Hepatocyte (in vitro differentiated cells): ENCODE data around the gene ADIG. TPM values are rescaled to one million over a fixed set of nuclear protein-coding genes. Genes with fewer than 3 reads are reported as not detected.
"Not testable (repeated sequence)": the region's sequence is repeated elsewhere in the genome, so short reads cannot be mapped to it uniquely, and the experiment has no call there.

Experiments
- DNase-seq: peaks from one replicate; pipeline ENCODE4 v3.0.0-alpha.2; 2016; ENCODE audit warnings: low spot score
- H2AFZ ChIP-seq: fragments of 200-600 bp; sonication (generic); 2 replicates; pipeline ENCODE4 v1.6.0; 2016; ENCODE audit warnings: antibody characterized with exemption, mild to moderate bottlenecking
- H3K27ac ChIP-seq: fragments of 200-600 bp; sonication (generic); 2 replicates; pipeline ENCODE4 v1.5.1; 2016; ENCODE audit warnings: mild to moderate bottlenecking
- H3K27me3 ChIP-seq: fragments of 200-600 bp; sonication (generic); 2 replicates; pipeline ENCODE4 v1.6.1; 2016
- H3K36me3 ChIP-seq: fragments of 200-600 bp; sonication (generic); replicated peaks from 2 replicates; pipeline ENCODE4 v1.5.1; 2016; ENCODE audit warnings: low read depth; ENCODE audit not compliant: insufficient read depth
- H3K4me1 ChIP-seq: fragments of 200-600 bp; sonication (generic); 2 replicates; pipeline ENCODE4 v1.5.1; 2016; ENCODE audit warnings: mild to moderate bottlenecking, moderate library complexity; ENCODE audit not compliant: insufficient read depth
- H3K4me2 ChIP-seq: fragments of 200-600 bp; sonication (generic); 2 replicates; pipeline ENCODE4 v1.6.0; 2016
- H3K4me3 ChIP-seq: fragments of 200-600 bp; sonication (generic); 2 replicates; pipeline ENCODE4 v1.5.1; 2016; ENCODE audit warnings: mild to moderate bottlenecking
- H3K79me2 ChIP-seq: fragments of 200-600 bp; sonication (generic); 2 replicates; pipeline ENCODE4 v1.6.0; 2017; ENCODE audit warnings: mild to moderate bottlenecking
- H3K9me2 ChIP-seq: fragments of 200-600 bp; sonication (generic); replicated peaks from 2 replicates; pipeline ENCODE4 v1.6.0; 2017; ENCODE audit warnings: mild to moderate bottlenecking; ENCODE audit not compliant: insufficient read depth
- H3K9me3 ChIP-seq: fragments of 200-600 bp; sonication (generic); 2 replicates; pipeline ENCODE4 v1.5.1; 2016; ENCODE audit warnings: low read depth, mild to moderate bottlenecking
- H4K20me1 ChIP-seq: fragments of 200-600 bp; sonication (generic); 2 replicates; pipeline ENCODE4 v1.6.0; 2016; ENCODE audit warnings: mild to moderate bottlenecking; ENCODE audit not compliant: insufficient read depth, poor library complexity, severe bottlenecking
- EZH2 ChIP-seq: fragments of 200-600 bp; sonication (generic); IDR thresholded peaks from 2 replicates; pipeline ENCODE4 v1.6.1; 2016; ENCODE audit warnings: antibody characterized with exemption, mild to moderate bottlenecking, borderline replicate concordance
- EZH2phosphoT487 ChIP-seq: fragments of 200-600 bp; sonication (generic); IDR thresholded peaks from one replicate; pipeline ENCODE4 v1.6.1; 2018; ENCODE audit warnings: antibody characterized with exemption, mild to moderate bottlenecking, low read depth, moderate library complexity; ENCODE audit not compliant: unreplicated experiment, severe bottlenecking
- WGBS: methylation state at CpG from one replicate; pipeline ENCODE4 v1.1.6; 2016; ENCODE audit warnings: low lambda C conversion rate; ENCODE audit errors: missing lambda C conversion rate; 5-methylcytosine and 5-hydroxymethylcytosine counted together
- polyA plus RNA-seq: library from polyadenylated mRNA; unstranded; fragments of >200 nt; fragmentation: Nextera tagmentation; extraction: Ambion mirVana; gene quantifications from 2 replicates; pipeline ENCODE4 v1.2.1, GENCODE V29; 2016
- total RNA-seq: library from RNA; depleted of rRNA; stranded (reverse); fragments of >200 nt; gene quantifications from 2 replicates; pipeline ENCODE4 v1.2.3, GENCODE V29; 2014
- TF ChIP-seq, protein P1 (sequence below): fragments of 200-600 bp; sonication (generic); IDR thresholded peaks from 2 replicates; pipeline ENCODE4 v1.5.1; 2016; ENCODE audit warnings: antibody characterized with exemption, mild to moderate bottlenecking; ENCODE audit not compliant: poor library complexity

The ADIG gene
- total and polyA plus RNA-seq, 2 experiments from 2014 or later, result not detected

DNA sequence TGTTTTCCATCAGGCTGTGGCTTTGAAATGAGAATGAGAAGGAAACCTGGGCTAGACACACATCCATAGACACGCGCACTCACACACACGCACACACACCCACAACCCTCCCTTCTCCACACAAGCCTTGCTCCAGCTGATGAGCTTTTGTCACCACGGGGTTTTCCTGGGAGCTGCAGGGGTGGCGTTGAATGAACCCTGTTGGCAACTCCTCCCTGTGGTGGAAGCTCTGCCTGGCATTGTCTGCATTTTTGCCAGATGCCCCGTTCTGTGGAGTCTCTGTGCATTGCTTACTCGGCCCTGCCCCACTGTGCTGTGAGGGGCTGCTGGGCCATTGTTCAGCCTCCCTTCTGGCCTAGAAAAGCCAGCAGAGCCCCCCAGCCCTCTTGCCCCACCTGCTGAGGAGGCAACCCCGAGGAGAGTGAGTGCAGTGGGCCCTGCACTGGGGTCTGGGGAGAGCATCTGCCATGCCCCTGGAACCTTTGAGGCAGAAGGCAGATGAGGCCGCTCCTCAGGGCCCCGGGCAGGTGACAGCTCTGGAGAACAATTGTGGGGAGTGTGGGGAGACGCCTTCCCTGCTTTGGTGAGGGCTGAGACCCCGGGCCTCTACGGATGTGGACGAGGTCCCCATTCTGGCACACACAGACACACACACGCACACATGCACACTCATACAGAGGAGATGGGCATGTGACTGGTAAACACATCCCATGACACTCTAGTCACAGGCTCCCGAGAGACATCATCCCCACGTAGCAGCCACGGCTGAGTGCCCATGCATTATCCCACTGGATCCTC is 9.9 kb downstream of the ADIG start:
- H3K79me2 ChIP-seq, result no peaks in the 10 kb centered on the region
- H3K4me2 ChIP-seq, result no peak overlapping the region
- 93% methylated on average over 18 of the region's 18 CpGs for WGBS
- TF ChIP-seq EZH2phosphoT487 (no peak), EZH2 (no peak)
- TF ChIP-seq, protein P1, sequence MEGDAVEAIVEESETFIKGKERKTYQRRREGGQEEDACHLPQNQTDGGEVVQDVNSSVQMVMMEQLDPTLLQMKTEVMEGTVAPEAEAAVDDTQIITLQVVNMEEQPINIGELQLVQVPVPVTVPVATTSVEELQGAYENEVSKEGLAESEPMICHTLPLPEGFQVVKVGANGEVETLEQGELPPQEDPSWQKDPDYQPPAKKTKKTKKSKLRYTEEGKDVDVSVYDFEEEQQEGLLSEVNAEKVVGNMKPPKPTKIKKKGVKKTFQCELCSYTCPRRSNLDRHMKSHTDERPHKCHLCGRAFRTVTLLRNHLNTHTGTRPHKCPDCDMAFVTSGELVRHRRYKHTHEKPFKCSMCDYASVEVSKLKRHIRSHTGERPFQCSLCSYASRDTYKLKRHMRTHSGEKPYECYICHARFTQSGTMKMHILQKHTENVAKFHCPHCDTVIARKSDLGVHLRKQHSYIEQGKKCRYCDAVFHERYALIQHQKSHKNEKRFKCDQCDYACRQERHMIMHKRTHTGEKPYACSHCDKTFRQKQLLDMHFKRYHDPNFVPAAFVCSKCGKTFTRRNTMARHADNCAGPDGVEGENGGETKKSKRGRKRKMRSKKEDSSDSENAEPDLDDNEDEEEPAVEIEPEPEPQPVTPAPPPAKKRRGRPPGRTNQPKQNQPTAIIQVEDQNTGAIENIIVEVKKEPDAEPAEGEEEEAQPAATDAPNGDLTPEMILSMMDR, result no peak
- no peaks in the 10 kb centered on the region for H3K9me2 ChIP-seq
- no peaks in the 10 kb centered on the region for H4K20me1 ChIP-seq
- H3K36me3 ChIP-seq, result no peaks in the 10 kb centered on the region
- no peak overlapping the region for H3K4me3 ChIP-seq
- H3K27me3 ChIP-seq, result no peaks in the 10 kb centered on the region
- H2AFZ ChIP-seq, result no peak overlapping the region
- H3K4me1 ChIP-seq, result no peaks in the 10 kb centered on the region
- DNase-seq, result no peak
- no peak overlapping the region for H3K27ac ChIP-seq
- H3K9me3 ChIP-seq, result no peaks in the 10 kb centered on the region

DNA sequence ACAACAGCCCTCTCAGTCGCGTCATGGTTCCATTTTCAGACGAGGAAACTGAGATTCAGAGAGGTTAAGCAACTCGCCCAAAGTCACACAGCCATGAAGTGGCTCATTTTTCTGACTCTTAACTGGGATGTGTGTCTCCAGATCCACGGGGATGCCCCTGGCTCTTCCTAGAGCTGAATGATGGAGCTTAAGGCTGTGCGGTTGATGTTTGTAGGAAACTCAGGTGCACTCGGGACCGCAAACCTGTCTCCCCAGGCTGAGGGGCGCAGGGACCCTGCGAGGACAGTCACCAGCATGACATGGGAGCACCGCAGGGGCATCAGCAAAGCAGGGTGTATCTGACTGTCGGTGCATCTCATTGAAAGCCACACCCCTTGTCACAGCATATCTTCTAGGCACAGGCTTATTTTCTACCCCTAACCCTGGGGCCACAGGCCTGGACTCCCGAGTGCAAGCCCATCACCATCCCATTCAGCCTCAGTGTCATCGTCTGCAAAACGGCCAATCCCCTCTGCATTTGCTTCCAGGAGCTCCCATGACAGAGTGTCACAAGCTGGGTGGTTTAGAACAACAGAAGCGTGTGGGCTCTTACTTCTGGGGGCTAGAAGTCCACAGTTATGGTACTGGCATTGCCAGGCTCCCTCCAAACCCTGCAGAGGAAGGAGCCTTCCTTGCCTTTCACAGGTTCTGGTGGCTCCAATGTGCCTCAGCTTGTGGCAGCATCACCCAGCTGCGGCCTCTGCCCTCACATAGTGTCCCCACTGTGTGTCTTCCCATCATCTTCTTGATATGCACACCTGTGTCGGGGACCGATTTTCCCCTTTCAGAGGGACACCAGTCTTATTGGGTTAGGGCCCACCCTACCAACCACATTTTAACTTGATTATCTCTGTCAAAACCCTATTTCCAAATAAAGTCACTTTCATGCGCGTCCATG is 10.7 kb downstream of the ADIG start:
- TF ChIP-seq EZH2, result no peak
- TF ChIP-seq EZH2phosphoT487, result no peak
- TF ChIP-seq, protein P1, result no peak
- no peak for DNase-seq

DNA sequence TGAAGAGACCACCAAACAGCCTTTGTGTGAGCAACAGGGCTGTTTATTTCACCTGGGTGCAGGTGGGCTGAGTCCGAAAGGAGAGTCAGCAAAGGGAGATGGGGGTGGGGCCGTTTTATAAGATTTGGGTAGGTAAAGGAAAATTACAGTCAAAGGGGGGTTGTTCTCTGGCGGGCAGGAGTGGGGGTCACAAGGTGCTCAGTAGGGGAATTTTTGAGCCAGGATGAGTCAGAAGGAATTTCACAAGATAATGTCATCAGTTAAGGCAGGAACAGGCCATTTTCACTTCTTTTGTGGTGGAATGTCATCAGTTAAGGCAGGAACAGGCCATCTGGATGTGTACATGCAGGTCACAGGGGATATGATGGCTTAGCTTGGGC is 11.4 kb downstream of the ADIG start:
- not testable (repeated sequence) for H3K36me3 ChIP-seq, H3K9me2 ChIP-seq, H3K79me2 ChIP-seq, H4K20me1 ChIP-seq, H3K4me2 ChIP-seq, H2AFZ ChIP-seq, H3K4me1 ChIP-seq, H3K4me3 ChIP-seq, H3K27me3 ChIP-seq, H3K27ac ChIP-seq, H3K9me3 ChIP-seq, DNase-seq
- WGBS, result 73% methylated on average over 3 of the region's 3 CpGs

More for the DNA sequence above, 10.7 kb downstream of the ADIG start:
- Histone ChIP-seq H3K4me2 (no peak overlapping the region), H3K4me1 (no peaks in the 10 kb centered on the region), H3K27ac (no peak overlapping the region), H3K36me3 (no peaks in the 10 kb centered on the region), H3K79me2 (no peaks in the 10 kb centered on the region), H3K27me3 (no peaks in the 10 kb centered on the region), H3K9me3 (no peaks in the 10 kb centered on the region), H4K20me1 (no peaks in the 10 kb centered on the region), H3K4me3 (no peak overlapping the region), H3K9me2 (no peaks in the 10 kb centered on the region), H2AFZ (no peak overlapping the region)
- 89% methylated on average over 21 of the region's 21 CpGs for WGBS

DNA sequence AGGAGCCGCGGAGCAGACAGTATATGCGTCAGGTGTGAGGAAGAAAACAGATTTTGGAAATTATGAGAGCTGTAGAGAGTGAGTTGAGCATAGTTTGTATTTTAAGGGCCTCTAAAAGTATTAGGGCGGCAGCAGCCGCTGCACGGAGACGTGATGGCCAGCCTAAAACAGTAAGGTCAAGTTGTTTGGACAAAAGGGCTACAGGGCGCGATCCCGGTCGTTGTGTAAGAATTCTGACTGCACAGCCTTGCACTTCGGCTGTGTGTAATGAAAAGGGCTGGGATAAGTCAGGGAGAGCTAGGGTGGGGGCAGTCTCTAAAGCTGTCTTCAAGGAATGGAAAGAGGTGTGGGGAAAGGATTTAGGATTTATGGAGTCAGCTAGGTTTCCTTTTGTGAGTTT is 13.3 kb downstream of the ADIG start:
- not testable (repeated sequence) for H2AFZ ChIP-seq
- WGBS, result 88% methylated on average over 12 of the region's 12 CpGs

DNA sequence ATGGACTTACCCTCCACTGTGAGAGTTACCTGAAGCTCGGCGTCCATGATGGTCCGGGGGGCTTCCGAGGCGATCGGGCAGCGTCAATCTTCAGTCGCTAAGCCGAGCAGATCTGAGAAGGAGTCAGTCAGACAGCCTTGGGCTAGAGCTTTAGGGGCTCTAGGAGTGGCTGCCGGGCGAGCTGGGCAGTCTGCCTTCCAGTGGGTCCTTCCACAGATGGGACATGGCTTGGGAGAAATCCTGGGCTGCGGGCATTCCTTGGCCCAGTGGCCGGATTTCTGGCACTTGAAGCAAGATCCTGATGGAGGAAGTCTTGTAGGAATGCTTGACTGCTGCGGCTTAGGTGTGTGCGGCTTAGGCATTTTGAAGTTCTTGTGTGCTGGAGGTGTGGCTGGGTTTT is 14.9 kb downstream of the ADIG start:
- H3K4me2 ChIP-seq, H4K20me1 ChIP-seq, H3K4me1 ChIP-seq, H2AFZ ChIP-seq, H3K4me3 ChIP-seq, H3K27me3 ChIP-seq, H3K79me2 ChIP-seq, H3K36me3 ChIP-seq, H3K9me2 ChIP-seq, DNase-seq, H3K27ac ChIP-seq, H3K9me3 ChIP-seq: not testable (repeated sequence)
- 92% methylated on average over 15 of the region's 15 CpGs for WGBS

More for the DNA sequence above, 13.3 kb downstream of the ADIG start:
- not testable (repeated sequence) for H3K27ac ChIP-seq, H3K4me3 ChIP-seq, H3K27me3 ChIP-seq, H3K9me3 ChIP-seq, H3K9me2 ChIP-seq, H3K4me2 ChIP-seq, H3K36me3 ChIP-seq, H3K79me2 ChIP-seq, H4K20me1 ChIP-seq, DNase-seq, H3K4me1 ChIP-seq
